Mesendoderm (in vitro differentiated cells): ENCODE data around the gene MICAL2.

Source experiments
- DNase-seq: peaks from one replicate; pipeline ENCODE4 v3.0.0; 2013
- H2AK5ac ChIP-seq: 2 replicates; pipeline ENCODE4 v1.6.1; 2013; ENCODE audit warnings: low read length, inconsistent platforms
- H2BK120ac ChIP-seq: 2 replicates; pipeline ENCODE4 v1.6.1; 2013; ENCODE audit warnings: low read depth, mild to moderate bottlenecking, low read length, moderate library complexity, mixed read lengths
- H2BK15ac ChIP-seq: replicated peaks from 2 replicates; pipeline ENCODE4 v1.6.1; 2013; ENCODE audit warnings: low read depth, mild to moderate bottlenecking, moderate library complexity
- H2BK5ac ChIP-seq: 2 replicates; pipeline ENCODE4 v1.6.1; 2013; ENCODE audit warnings: low read length, inconsistent platforms
- H3K18ac ChIP-seq: 2 replicates; pipeline ENCODE4 v1.6.1; 2013; ENCODE audit warnings: mild to moderate bottlenecking, low read length, mixed read lengths
- H3K23ac ChIP-seq: one replicate; pipeline ENCODE4 v1.6.1; 2013; ENCODE audit warnings: low read length
- H3K27ac ChIP-seq: 2 replicates; pipeline ENCODE4 v1.5.1; 2013; ENCODE audit warnings: low read depth, mild to moderate bottlenecking, inconsistent platforms, low read length, moderate library complexity
- H3K27me3 ChIP-seq: 2 replicates; pipeline ENCODE4 v1.6.1; 2013; ENCODE audit warnings: low read length, control low read depth, mild to moderate bottlenecking, inconsistent platforms; ENCODE audit not compliant: insufficient read depth, poor library complexity
- H3K36me3 ChIP-seq: 2 replicates; pipeline ENCODE4 v1.6.1; 2013; ENCODE audit warnings: low read length, inconsistent platforms; ENCODE audit not compliant: control insufficient read depth, insufficient read depth
- H3K4ac ChIP-seq: one replicate; pipeline ENCODE4 v1.6.1; 2013; ENCODE audit warnings: low read depth, mild to moderate bottlenecking, low read length, moderate library complexity
- H3K4me1 ChIP-seq: 2 replicates; pipeline ENCODE4 v1.6.1; 2013; ENCODE audit warnings: low read depth, low read length, inconsistent platforms; ENCODE audit not compliant: control insufficient read depth
- H3K4me2 ChIP-seq: 2 replicates; pipeline ENCODE4 v1.6.1; 2013; ENCODE audit warnings: low read length
- H3K4me3 ChIP-seq: 2 replicates; pipeline ENCODE4 v1.5.1; 2013; ENCODE audit warnings: mild to moderate bottlenecking, low read length
- H3K56ac ChIP-seq: one replicate; pipeline ENCODE4 v1.6.1; 2013; ENCODE audit warnings: low read length
- H3K79me1 ChIP-seq: 2 replicates; pipeline ENCODE4 v1.6.1; 2013; ENCODE audit warnings: low read length, inconsistent platforms
- H3K79me2 ChIP-seq: 2 replicates; pipeline ENCODE4 v1.6.1; 2013; ENCODE audit warnings: mild to moderate bottlenecking, low read length; ENCODE audit not compliant: control insufficient read depth, insufficient read depth
- H3K9ac ChIP-seq: 2 replicates; pipeline ENCODE4 v1.6.1; 2013; ENCODE audit warnings: low read length, inconsistent platforms
- H4K5ac ChIP-seq: one replicate; pipeline ENCODE4 v1.6.1; 2013; ENCODE audit warnings: low read length
- H4K8ac ChIP-seq: one replicate; pipeline ENCODE4 v1.6.1; 2013; ENCODE audit warnings: low read depth, mild to moderate bottlenecking, control low read depth, low read length, moderate library complexity
- WGBS: extraction: QIAGEN DNeasy Blood & Tissue Kit; methylation state at CpG from one replicate; pipeline ENCODE4 v1.1.7; 2013; ENCODE audit warnings: low lambda C conversion rate, missing lambda C conversion rate; ENCODE audit not compliant: insufficient coverage; ENCODE audit errors: extremely low coverage; 5-methylcytosine and 5-hydroxymethylcytosine counted together

MICAL2 gene

GRCh38 chr11:12129227-12129626 is 18.8 kb downstream of the MICAL2 start:
- DNase-seq: no peak
- no peaks in the 10 kb centered on the region for H3K79me1 ChIP-seq
- H3K27me3 ChIP-seq: no peaks in the 10 kb centered on the region
- H3K56ac ChIP-seq: no peak overlapping the region
- H3K4me3 ChIP-seq: no peak overlapping the region
- no peak overlapping the region for H3K23ac ChIP-seq
- no peak overlapping the region for H3K27ac ChIP-seq
- no peak overlapping the region for H2BK15ac ChIP-seq
- H2AK5ac ChIP-seq: no peak overlapping the region
- H2BK5ac ChIP-seq: no peak overlapping the region
- H3K4ac ChIP-seq: no peak overlapping the region
- no peaks in the 10 kb centered on the region for H3K36me3 ChIP-seq
- H3K4me2 ChIP-seq: no peak overlapping the region
- H4K8ac ChIP-seq: no peak overlapping the region
- no peak overlapping the region for H4K5ac ChIP-seq
- no peak overlapping the region for H2BK120ac ChIP-seq
- WGBS: no CpG with 5 or more reads among the region's 4 CpGs
- H3K18ac ChIP-seq: no peak overlapping the region
- no peaks in the 10 kb centered on the region for H3K79me2 ChIP-seq
- H3K9ac ChIP-seq: no peak overlapping the region
- H3K4me1 ChIP-seq: no peaks in the 10 kb centered on the region

DNA sequence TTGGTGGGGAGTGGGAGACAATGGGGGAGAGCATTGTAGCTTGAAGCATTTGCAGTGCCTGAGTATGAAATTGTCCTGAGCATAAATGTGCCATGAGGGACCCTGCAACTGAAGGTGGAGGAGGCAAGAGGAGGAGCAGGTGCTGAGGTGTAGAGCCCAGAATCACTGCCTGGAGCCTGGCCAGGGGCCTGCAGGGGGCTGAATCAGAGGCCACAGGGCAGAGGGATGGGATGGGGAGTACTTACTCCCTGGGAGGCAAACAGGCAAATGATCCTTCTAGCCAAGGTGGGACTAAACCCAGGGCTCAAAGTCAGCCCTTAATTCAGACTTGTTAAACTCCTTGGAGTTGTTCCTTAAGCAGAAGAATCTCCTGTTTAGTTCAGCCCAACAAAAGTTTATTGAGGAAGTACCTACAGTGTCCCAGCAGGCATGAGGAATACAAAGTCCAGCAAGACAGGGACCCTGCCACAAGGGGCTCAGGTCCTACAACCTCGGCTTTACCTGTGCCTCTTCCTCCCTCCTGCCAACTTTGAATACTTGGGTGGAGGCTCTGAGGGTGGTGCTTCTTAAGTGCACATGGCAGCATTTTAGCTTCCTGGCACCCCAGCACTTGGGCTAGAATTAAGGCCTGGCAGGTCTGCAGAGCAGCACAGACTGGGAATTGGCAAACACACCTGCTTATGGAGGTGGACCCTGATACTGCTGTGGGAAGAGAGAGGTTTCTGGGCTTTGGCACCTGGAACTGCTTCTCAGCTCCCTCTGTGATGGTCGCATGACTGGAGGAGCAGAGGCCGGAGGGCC is 20.0 kb downstream of the MICAL2 start:
- no peak overlapping the region for H3K4ac ChIP-seq
- no peak overlapping the region for H3K56ac ChIP-seq
- H3K79me1 ChIP-seq: no peaks in the 10 kb centered on the region
- no peaks in the 10 kb centered on the region for H3K36me3 ChIP-seq
- H3K27me3 ChIP-seq: no peaks in the 10 kb centered on the region
- no peaks in the 10 kb centered on the region for H3K4me1 ChIP-seq
- no peak overlapping the region for H3K27ac ChIP-seq
- no peak overlapping the region for H3K4me2 ChIP-seq
- H2BK120ac ChIP-seq: no peak overlapping the region
- H4K8ac ChIP-seq: no peak overlapping the region
- H3K9ac ChIP-seq: no peak overlapping the region
- H2BK15ac ChIP-seq: no peak overlapping the region
- no peak overlapping the region for H3K4me3 ChIP-seq
- WGBS: no CpG with 5 or more reads among the region's 3 CpGs
- H3K23ac ChIP-seq: no peak overlapping the region
- DNase-seq: no peak
- H3K79me2 ChIP-seq: no peaks in the 10 kb centered on the region
- no peak overlapping the region for H4K5ac ChIP-seq
- no peak overlapping the region for H2AK5ac ChIP-seq
- H3K18ac ChIP-seq: no peak overlapping the region
- no peak overlapping the region for H2BK5ac ChIP-seq

- Histone ChIP-seq H3K23ac (no peak overlapping the region), H4K8ac (no peak overlapping the region), H3K18ac (no peak overlapping the region), H3K9ac (no peak overlapping the region), H3K4ac (no peak overlapping the region), H3K27ac (no peak overlapping the region), H2BK5ac (no peak overlapping the region), H3K4me1 (no peaks in the 10 kb centered on the region), H3K4me3 (no peak overlapping the region), H2BK120ac (no peak overlapping the region), H2AK5ac (no peak overlapping the region), H3K56ac (no peak overlapping the region), H3K27me3 (no peaks in the 10 kb centered on the region), H4K5ac (no peak overlapping the region), H2BK15ac (no peak overlapping the region), H3K79me1 (no peaks in the 10 kb centered on the region), H3K79me2 (no peaks in the 10 kb centered on the region), H3K36me3 (no peaks in the 10 kb centered on the region), H3K4me2 (no peak overlapping the region)
- no CpG with 5 or more reads among the region's 7 CpGs for WGBS
- DNase-seq: no peak
Measured at GRCh38 chr11:12131943-12132789, 21.8 kb downstream of the MICAL2 start.

DNA sequence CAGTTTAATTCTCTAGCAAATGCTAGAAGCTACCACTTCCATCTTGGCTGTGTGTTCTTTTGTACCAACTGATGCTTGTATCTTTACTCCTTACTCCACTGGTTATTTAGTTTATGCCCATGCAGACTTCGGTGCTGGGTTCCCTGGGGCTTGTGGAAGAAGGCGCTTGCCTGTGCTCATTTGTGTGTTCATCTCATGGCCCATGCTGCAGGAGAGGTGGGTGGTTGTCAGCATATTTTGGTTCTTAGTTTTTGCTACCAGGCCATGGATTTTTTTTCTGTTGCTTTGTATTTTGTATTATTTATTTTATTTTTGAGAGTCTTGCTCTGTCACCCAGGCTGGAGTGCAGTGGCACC is 22.4 kb downstream of the MICAL2 start:
- no peak overlapping the region for H3K27ac ChIP-seq
- DNase-seq: no peak
- H3K4me3 ChIP-seq: no peak overlapping the region
- H3K23ac ChIP-seq: no peak overlapping the region
- H3K79me2 ChIP-seq: no peaks in the 10 kb centered on the region
- no peak overlapping the region for H2BK120ac ChIP-seq
- H3K4me1 ChIP-seq: no peaks in the 10 kb centered on the region
- no peaks in the 10 kb centered on the region for H3K79me1 ChIP-seq
- H3K4me2 ChIP-seq: no peak overlapping the region
- no peak overlapping the region for H3K18ac ChIP-seq
- no CpG with 5 or more reads among the region's 2 CpGs for WGBS
- H3K56ac ChIP-seq: no peak overlapping the region
- no peak overlapping the region for H3K4ac ChIP-seq
- no peak overlapping the region for H2BK5ac ChIP-seq
- no peak overlapping the region for H4K8ac ChIP-seq
- no peak overlapping the region for H2AK5ac ChIP-seq
- H3K9ac ChIP-seq: no peak overlapping the region
- no peak overlapping the region for H4K5ac ChIP-seq
- no peak overlapping the region for H2BK15ac ChIP-seq
- no peaks in the 10 kb centered on the region for H3K36me3 ChIP-seq
- H3K27me3 ChIP-seq: no peaks in the 10 kb centered on the region

DNA sequence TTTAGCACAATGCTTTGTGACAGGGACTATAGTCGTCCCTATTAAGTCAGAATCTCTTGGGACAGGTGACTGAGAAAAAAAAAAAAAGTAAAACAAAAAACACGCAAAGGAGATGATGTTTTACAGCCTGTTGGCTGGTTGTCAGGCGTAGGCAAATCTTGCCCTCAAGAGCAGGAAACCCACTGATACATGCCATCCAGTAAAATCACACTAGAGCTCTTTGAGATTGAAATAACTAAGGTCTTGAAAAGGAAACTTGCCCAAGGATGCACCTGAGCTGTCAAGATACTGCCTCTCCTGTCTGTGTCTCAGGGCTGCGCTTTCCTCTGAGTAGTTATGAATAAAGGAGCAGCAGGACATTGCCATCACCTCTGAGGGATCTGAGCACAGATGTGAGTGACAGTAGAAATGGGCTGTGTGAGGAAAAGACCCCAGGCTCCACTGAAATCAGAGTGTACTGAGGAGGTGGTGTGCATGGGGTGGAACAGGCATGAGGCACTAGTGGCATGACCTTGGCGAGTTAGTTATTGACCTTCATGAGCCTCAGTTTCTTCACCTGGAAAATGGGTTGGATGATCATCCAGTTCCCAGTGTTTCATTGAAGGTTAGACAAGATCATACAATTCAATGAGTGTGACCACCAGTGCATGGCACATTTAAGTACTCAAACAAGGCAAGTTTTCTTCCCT is 23.3 kb downstream of the MICAL2 start:
- no peak overlapping the region for H3K27ac ChIP-seq
- no peak overlapping the region for H3K4ac ChIP-seq
- no peak overlapping the region for H2BK15ac ChIP-seq
- H3K79me1 ChIP-seq: no peaks in the 10 kb centered on the region
- no peak for DNase-seq
- no peak overlapping the region for H3K18ac ChIP-seq
- H3K56ac ChIP-seq: no peak overlapping the region
- no peak overlapping the region for H3K4me2 ChIP-seq
- no peak overlapping the region for H2BK5ac ChIP-seq
- H4K5ac ChIP-seq: no peak overlapping the region
- H3K4me1 ChIP-seq: peaks cover 2% of the 10 kb centered on the region
- H2BK120ac ChIP-seq: no peak overlapping the region
- H3K9ac ChIP-seq: no peak overlapping the region
- no peak overlapping the region for H3K4me3 ChIP-seq
- H3K79me2 ChIP-seq: no peaks in the 10 kb centered on the region
- no peaks in the 10 kb centered on the region for H3K27me3 ChIP-seq
- WGBS: no CpG with 5 or more reads among the region's 5 CpGs
- no peak overlapping the region for H2AK5ac ChIP-seq
- H4K8ac ChIP-seq: no peak overlapping the region
- no peak overlapping the region for H3K23ac ChIP-seq
- no peaks in the 10 kb centered on the region for H3K36me3 ChIP-seq
